Measurements from ENCODE around the gene CTSZ. TPM values are rescaled to one million over a fixed set of nuclear protein-coding genes. Genes with fewer than 3 reads are reported as not detected.

The CTSZ gene
- total RNA-seq, 1 experiment from 2014 or later, result 37.6 TPM

DNA sequence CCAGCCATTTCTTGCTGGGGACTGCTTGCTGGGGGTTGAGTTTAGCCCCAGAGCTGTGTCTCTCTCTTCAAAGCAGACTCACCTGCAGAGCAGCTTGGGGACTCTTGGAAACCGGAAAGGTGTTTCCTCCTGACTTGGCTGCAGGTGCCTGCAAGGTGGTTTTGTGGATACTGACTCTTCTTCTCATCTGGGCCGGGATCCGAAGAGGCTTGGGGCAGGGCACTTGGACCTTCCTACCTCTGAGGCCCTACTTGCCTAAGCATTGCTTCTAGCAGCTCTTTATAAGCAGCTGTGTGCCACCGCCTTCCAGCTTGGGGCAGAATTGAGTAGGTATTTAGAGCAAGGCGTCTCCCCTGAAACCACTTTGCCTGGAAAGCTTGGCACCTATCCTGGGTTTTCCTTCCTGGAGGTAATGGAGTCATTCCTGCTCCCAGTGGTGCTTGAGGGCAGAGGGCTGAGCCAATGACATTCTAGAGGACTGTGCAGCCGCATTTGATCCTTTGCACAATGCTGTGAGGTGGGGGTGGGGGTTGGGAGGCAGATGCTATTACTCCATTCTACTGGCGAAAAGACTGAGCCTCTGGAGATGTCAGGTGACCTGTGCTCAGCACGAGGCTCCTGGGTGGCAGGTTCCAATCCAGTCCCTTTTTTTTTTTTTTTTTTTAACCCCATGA, 3.4 kb upstream of the CTSZ start:
- no peak overlapping the region for H4K8ac ChIP-seq (replicated peaks; ENCODE audit: insufficient read length, low read depth, low read length)
- no peak overlapping the region for H3K4ac ChIP-seq (ENCODE audit: low read depth, low read length)
- no peak overlapping the region for H2BK5ac ChIP-seq (ENCODE audit: insufficient read length, low read length)
- no peak overlapping the region for H3K27ac ChIP-seq (ENCODE audit: insufficient read length, low read depth, low read length)
- H3K23me2 ChIP-seq (ENCODE audit: insufficient read length, low read depth, low read length, poor library complexity, severe bottlenecking), result peaks cover 3% of the 10 kb centered on the region
- no peak overlapping the region for H3T11ph ChIP-seq (ENCODE audit: low read length)
- H3K18ac ChIP-seq (ENCODE audit: insufficient read length, low read depth, low read length), result no peak overlapping the region
- no peak overlapping the region for H3K14ac ChIP-seq (ENCODE audit: insufficient read depth, low read length)
- peaks cover 7% of the 10 kb centered on the region; the same call in 1 of the 2 replicates for H3K4me1 ChIP-seq (ENCODE audit: insufficient read depth, low read length)
- no CpG with 5 or more reads among the region's 8 CpGs for WGBS (ENCODE audit: extremely low coverage, insufficient read length, low lambda C conversion rate)
- Mint-ChIP-seq H3K36me3 (ENCODE audit: insufficient read depth in 1 of 3, low read depth in 3 of 3) (no peaks in the 10 kb centered on the region; a peak in 1 of 7 replicates), H3K4me1 (peaks cover 15 to 16% of the 10 kb centered on the region in 2 experiments), H3K27me3 (ENCODE audit: low read depth) (peaks cover 49% of the 10 kb centered on the region), H3K27ac (peak overlapping the region in 1 of 3 experiments; percentile 40; a peak in 1 of 7 replicates), H3K4me3 (no peak overlapping the region), H3K9me3 (no peaks in the 10 kb centered on the region)
- no peaks in the 10 kb centered on the region for H3K79me2 ChIP-seq (ENCODE audit: insufficient read depth, low read length)
- H2AFZ ChIP-seq (ENCODE audit: low read length), result no peak overlapping the region
- no peak overlapping the region for H2BK20ac ChIP-seq (ENCODE audit: low read depth, low read length, poor library complexity, severe bottlenecking)
- no peak overlapping the region for H2BK12ac ChIP-seq (ENCODE audit: insufficient read length, low read depth, low read length)
- H2BK120ac ChIP-seq (ENCODE audit: low read depth, low read length, poor library complexity, severe bottlenecking), result no peak overlapping the region
- no peak overlapping the region for H3K56ac ChIP-seq (ENCODE audit: insufficient read length, low read depth, low read length)
- no peak overlapping the region for H4K5ac ChIP-seq (ENCODE audit: insufficient read length, low read depth, low read length)
- no peak overlapping the region for H2BK15ac ChIP-seq (ENCODE audit: low read depth, low read length)
- TF ChIP-seq CTCF (conservative IDR thresholded peaks at IDR 0.05), result no peak
- no peaks in the 10 kb centered on the region for H3K79me1 ChIP-seq (ENCODE audit: insufficient read depth, low read depth, low read length, poor library complexity, severe bottlenecking)
- H3K23ac ChIP-seq (ENCODE audit: insufficient read length, low read depth, low read length), result no peak overlapping the region
- H2AK5ac ChIP-seq (ENCODE audit: insufficient read length, low read length), result no peak overlapping the region
- H3K27me3 ChIP-seq (ENCODE audit: insufficient read depth, low read length), result no peaks in the 10 kb centered on the region
- H3K9ac ChIP-seq (ENCODE audit: extremely low read depth, insufficient read length, low read length), result no peak overlapping the region
- H4K20me1 ChIP-seq (ENCODE audit: control insufficient read depth, insufficient read depth, insufficient read length), result no peaks in the 10 kb centered on the region
- no peaks in the 10 kb centered on the region for H3K9me3 ChIP-seq (ENCODE audit: control insufficient read depth, low read depth, low read length)
- no peak overlapping the region for H3K4me2 ChIP-seq (ENCODE audit: insufficient read depth, insufficient read length, low read length)
- no peak overlapping the region for H4K91ac ChIP-seq (ENCODE audit: insufficient read length, low read depth, low read length)
- DNase-seq, result no peak

Data from H9 (cell line).